GM19023 (cell line): Measurements from ENCODE around the gene GIT1.

Experiments used
- ATAC-seq: cut with Tn5 transposase; IDR thresholded peaks from one replicate; pipeline ENCODE4 v1.9.1; 2021; ENCODE audit warnings: mild to moderate bottlenecking, moderate library complexity; ENCODE audit not compliant: unreplicated experiment

GIT1 gene

GRCh38 chr17:29615492-29616299 lies 26.2 kb upstream of the GIT1 start:
- peak; percentile 61 for ATAC-seq

- no peak for ATAC-seq
Measured at GRCh38 chr17:29615048-29615385, 25.6 kb upstream of the GIT1 start.

GRCh38 chr17:29614349-29615047 lies 25.1 kb upstream of the GIT1 start:
- ATAC-seq: no peak

DNA sequence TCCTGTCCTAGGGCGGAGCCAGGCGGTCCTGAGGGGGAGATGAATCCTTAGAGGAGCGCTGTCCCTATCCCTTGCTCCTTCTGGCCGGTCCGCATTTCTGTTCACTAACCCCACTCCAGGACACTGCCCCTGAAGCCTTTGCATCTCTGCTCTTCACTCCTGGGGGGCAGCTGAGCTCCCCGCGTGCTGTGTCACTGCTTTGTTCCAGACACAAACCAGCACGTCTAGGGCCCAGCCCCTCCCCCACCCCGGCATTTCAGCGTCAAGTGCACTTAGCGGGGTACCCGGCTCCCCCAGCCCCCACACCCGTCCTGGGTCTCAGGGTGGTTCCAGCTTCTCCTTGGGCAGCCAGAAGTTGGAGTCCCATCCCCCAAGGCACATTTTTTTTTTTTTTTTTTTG lies 24.4 kb upstream of the GIT1 start:
- no peak for ATAC-seq

- no peak for ATAC-seq
Measured at GRCh38 chr17:29613352-29613837, 23.9 kb upstream of the GIT1 start.

DNA sequence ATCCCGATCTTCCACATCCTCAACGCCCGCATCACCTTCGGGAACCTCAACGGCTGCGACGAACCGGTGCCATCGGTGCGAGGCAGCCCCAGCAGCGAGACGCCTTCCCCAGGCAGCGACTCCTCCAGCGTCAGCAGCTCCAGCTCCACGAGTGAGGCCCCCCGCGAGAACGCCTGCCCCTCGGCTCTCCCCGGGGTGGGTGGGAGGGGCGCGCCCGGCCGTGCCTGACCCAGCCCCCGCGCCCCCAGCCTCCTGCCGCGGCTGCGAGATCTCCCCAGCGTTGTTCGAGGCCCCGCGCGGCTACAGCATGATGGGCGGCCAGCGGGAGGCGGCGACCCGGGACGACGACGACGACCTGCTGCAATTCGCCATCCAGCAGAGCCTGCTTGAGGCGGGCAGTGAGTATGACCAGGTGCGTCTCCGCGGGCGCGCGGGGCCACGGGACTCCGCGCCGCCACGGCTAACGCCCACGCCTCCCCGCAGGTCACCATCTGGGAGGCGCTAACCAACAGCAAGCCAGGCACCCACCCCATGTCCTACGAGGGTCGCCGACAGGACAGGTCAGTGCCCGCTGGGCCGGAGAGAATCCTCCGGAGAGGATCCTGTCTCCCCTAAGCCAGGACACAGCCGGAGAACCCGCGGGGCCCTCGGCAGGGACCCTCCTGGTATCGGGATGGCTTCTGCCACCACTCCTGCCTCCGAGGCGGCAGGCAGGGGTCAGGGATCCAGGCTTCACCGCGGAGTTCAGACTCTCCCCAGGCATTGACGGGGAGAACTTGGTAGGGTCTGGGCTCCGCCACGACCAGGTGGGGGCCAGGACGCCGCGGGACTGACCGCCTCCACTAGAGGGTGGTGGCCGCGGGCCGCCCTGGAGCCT lies 23.2 kb upstream of the GIT1 start:
- no peak for ATAC-seq

- ATAC-seq: no peak
Measured at GRCh38 chr17:29612094-29612403, 22.6 kb upstream of the GIT1 start.

DNA sequence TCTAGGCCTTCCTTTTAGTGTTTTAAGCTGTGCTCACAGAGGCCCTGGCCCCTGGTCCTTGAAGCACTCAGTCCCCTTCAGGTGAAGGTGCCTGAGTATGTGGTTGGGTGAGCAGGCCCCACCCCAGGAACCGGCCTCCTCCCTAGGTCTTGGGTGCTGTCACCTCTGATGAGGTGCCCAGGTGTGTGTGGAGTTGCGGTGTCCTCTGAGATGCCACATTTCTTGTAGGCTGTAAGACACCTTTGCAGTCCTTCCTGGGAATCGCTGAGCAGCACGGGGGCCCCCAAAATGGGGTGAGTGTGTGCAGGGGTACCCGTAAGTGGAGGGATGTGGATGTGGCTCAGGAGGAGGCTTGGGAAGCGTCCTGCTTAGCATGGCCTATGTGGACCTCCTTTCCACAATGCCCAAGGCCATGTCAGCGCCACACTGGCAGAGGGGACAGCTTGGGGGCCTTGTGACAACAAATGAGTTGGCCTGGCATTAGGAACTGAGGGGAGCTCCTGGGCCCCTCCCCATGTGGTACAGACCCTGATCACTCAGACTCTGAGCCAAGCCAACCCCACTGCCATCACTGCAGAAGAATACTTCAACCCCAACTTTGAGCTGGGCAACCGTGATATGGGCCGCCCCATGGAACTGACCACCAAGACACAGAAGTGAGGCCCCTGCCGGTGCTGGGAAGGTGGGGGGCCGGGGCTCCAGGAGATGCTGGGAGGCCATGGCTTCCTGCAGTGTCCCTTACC lies 22.1 kb upstream of the GIT1 start:
- ATAC-seq: no peak

GRCh38 chr17:29610395-29610794 lies 20.9 kb upstream of the GIT1 start:
- ATAC-seq: no peak

DNA sequence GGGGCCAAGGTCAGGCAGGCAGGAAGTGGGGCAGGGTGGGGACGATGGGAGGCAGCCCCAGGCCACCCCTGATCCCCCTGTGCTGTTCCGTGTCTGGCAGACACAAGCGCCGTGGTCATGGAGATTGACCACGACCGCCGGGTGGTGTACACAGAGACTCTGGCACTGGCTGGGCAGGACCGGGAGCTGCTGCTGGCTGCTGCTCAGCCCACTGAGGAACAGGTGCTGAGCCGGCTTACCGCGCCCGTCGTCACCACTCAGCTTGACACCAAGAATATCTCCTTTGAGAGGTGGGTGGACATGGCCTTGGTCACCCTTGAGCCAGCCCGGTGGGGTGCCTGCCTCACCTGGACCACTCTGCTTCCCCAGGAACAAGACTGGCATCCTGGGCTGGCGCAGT lies 19.5 kb upstream of the GIT1 start:
- ATAC-seq: no peak

- no peak for ATAC-seq
Measured at GRCh38 chr17:29607557-29608195, 18.2 kb upstream of the GIT1 start.

GRCh38 chr17:29603109-29603674 lies 13.7 kb upstream of the GIT1 start:
- no peak for ATAC-seq

DNA sequence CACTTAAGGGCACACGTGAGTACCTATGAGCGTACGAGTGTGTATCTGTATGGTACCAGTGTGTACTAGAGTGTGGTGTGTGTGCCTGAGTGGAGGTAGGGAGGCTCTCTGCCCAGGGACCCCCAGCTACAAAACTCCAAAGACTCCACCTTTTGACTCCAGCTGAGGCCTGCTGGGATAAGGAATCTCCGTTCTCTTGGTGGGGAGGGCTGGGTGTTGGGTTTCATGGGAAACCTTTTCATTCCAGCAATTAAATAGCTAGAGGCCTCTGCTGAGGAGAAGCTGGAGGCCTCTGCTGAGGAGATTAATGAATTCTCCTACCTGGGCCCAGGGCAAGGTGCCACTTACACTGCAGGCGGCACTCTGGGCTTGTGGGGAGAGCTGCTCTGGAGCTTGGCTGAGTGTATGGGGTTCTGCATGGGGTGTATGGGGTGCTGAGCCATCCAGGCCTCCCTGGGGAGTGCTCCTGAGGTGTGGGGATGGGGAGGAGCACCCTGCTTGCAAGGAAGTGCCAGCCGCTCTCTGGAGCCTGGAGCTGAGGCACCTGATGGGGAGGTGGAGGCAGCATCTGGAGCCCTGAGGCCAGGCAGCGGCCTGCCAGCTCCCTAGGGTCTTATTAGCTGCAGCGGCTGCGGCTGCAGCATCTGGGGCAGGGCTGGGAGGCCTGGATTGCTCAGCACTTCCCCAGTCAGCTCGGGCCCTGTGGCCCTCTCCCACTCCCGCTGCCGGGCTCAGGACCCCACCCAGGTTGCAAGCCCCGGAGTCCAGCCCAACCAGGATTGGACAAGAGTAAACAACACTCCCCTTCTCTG lies 8.1 kb upstream of the GIT1 start:
- no peak for ATAC-seq

GRCh38 chr17:29596811-29597210 lies 7.4 kb upstream of the GIT1 start:
- ATAC-seq: no peak

DNA sequence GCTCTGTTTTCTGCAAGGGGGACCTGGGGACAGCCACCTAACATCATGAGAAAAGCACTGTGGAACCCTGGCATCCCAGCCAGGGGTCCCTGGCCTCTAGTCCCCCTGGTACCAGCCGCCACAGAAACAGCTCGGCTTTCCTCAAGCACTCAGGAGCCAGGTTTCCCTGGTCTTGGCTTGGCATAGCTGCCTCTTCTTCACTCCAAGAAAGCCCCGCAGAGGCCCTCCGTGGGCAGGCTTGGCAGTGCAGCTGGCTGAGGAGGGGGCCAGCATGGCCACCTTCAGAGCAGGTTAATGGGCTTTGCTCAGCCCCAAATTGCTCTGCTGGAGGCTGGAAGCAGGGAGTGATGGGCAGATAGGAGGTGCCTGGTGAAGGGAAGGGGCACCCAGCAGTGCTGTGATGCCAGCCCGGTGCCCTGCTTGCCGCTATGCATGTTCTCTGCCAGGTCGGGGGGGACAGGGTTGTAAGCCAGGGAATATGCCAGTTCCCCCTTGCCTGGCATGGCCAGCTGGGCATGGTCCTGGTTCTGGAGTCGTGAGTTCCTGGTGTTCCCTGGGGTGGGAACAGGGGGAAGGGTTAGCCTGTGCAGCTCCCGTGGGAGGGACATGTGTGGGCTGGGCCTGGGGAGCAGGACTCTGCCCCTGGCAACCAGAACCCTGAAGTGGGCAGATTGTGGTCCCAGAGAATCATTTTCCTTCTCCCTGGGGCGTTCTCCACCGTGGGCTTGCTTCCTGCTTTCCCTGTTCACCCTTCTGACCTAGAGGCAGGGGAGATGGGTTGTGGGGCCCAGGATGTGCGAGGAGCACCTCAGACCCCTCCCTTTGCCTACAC lies 6.7 kb upstream of the GIT1 start:
- no peak for ATAC-seq

- no peak for ATAC-seq
Measured at GRCh38 chr17:29595107-29595942, 5.9 kb upstream of the GIT1 start.

GRCh38 chr17:29594519-29595090 lies 5.2 kb upstream of the GIT1 start:
- ATAC-seq: no peak
